HL-60 (cell line): ENCODE data around the gene PTPN23.

Experiments used
- CTCF ChIP-seq: IDR thresholded peaks from one replicate; pipeline ENCODE4 v1.5.1; 2011; ENCODE audit warnings: low read length, control low read depth, inconsistent platforms; ENCODE audit not compliant: insufficient read depth
- GABPA ChIP-seq: IDR thresholded peaks from 2 replicates; pipeline ENCODE4 v1.6.1; 2012; ENCODE audit warnings: low read depth
- POLR2AphosphoS5 ChIP-seq: IDR thresholded peaks from 2 replicates; pipeline ENCODE4 v1.6.1; 2012; ENCODE audit warnings: low read depth

DNA sequence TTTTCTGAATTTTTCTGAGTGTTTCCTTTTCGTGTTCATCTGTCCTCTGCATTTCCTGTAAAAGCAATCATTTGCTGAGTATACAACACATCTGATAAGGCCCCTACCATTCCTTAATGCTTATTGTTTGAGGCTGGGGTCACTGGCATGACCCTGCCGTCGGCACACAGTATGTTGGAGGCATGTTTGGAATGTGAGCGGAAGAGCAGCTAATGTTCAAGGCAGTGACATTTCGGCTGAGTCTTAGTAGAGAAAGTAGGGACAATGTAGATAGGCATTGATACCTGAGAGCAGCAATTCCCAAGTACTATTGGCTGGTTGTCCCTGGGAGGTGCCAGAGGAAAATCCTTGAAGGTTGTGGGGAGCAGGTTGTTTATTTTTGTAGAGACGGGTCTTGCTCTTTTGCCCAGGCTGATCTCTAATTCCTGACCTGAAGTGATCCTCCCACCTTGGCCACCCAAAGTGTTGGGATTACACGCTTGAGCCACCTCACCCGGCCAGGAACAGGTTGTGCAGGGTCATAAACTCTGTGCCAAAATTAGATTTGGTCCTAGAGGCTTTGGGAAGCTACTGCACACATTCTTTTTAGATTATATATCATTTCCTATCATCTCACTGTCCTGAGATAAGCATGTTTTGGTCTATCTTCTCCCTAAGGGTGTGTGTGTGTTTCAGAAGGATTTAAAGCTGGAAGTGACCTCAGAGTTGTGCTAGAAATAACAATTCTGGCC is 13.5 kb downstream of the PTPN23 start:
- TF ChIP-seq CTCF (no peak), POLR2AphosphoS5 (no peak), GABPA (no peak)
